GM21367 (cell line): ENCODE data around the gene SPRED1.
A peak's percentile ranks its signal among the peaks of the same experiment; 100 is the strongest.
"Not testable (repeated sequence)": the region's sequence is repeated elsewhere in the genome, so short reads cannot be mapped to it uniquely, and the experiment has no call there.

ENCODE experiments used
- ATAC-seq: cut with Tn5 transposase; IDR thresholded peaks from one replicate; pipeline ENCODE4 v1.9.1; 2021; ENCODE audit not compliant: unreplicated experiment

The SPRED1 gene

GRCh38 chr15:38231436-38231835 is 21.2 kb upstream of the SPRED1 start:
- no peak for ATAC-seq

- not testable (repeated sequence) for ATAC-seq
These were observed 15.6 kb upstream of the SPRED1 start for GRCh38 chr15:38237021-38237420.

DNA sequence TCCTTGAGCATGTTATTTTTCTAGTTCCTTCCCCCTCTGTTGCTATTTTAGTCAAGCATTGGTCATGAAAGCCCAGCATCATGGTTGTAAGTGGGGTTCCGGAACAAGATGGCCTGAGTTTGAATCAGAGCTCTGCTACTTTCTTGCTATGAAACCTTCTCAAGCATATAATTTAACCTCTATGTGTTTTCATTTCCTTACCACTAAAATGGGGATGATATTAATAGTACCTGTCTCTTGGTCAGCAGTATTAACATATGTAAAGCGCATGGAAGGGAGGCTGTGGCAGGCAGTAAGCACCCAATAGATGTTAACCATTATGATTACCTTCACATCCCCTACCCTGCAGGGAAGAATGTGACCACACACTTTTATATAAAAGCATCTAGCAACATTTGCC is 14.3 kb upstream of the SPRED1 start:
- ATAC-seq: peak; percentile 54

DNA sequence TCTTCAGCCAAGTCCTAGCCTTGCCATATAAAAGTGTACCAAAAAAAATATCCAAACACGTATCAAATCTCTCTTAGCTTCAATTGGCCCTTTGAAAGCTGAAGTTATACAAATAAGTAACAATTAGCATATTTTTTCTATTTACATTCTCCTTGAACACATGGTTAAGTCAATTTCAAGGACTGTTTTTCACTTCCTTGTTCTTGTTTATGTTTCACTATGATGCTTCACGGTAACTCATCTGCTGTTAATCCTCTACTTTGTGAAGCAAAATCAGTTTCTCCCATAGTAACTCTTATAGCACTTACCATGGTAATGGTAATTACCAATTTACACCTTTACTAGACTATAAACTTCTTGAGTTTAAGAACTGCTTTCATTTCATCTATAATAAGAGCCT is 10.6 kb upstream of the SPRED1 start:
- peak; percentile 90 for ATAC-seq

DNA sequence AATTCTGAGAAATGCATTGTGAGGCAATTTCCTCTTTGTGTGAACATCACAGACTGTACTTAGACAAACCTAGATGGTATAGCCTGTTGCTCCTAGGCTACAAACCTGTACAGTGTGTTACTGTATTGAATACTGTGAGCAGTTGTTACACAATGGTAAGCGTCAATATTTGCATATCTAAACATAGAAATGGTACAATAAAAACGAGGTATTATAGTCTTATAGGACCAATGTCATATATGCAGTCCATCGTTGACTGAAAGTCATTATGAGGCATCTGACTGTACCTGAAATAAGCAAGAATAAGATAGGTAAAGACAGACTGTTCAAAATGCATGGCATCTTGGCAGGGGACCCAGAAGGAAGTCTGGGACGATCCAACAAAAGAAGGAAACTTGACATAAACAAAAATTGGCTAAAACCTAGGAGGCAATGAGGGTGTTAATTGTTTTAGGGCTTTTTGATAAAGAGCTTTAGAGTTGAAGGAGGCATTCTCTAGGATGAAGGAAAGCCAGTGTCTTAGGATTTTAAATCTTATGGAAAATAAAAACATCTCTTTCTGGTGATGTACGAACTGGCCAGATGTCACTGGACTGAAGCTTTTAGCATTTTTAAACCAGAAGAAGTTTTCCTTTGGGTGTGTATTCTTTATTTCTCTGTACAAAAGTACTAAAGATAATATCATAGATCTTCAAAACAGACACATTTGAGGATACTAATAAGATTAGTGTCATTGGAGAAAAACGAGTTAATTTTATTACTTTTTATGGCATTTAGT is 9.2 kb upstream of the SPRED1 start:
- no peak for ATAC-seq

- ATAC-seq: no peak
These were observed 5.3 kb upstream of the SPRED1 start for GRCh38 chr15:38247336-38247735.

DNA sequence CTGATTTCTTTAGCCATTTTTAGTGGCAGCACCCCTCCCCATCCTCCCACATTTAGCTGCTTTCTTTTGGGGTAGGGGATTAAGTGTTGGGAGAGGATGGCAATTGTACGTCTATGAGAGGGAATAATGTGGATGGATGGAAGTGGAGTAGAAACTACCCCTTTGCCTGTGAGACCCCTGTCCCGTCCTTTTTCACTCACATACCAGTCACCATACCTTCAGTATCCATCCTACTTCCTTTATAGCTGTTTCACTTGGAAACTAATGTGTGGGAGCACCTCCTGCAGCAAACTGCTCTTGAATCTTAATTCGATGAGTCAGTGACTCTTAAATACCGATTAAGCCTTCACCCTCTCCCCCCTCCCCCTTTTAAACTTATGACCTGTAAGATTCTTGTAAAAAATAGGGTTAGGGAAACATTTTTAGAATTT is 730 bp downstream of the SPRED1 start:
- ATAC-seq: no peak

DNA sequence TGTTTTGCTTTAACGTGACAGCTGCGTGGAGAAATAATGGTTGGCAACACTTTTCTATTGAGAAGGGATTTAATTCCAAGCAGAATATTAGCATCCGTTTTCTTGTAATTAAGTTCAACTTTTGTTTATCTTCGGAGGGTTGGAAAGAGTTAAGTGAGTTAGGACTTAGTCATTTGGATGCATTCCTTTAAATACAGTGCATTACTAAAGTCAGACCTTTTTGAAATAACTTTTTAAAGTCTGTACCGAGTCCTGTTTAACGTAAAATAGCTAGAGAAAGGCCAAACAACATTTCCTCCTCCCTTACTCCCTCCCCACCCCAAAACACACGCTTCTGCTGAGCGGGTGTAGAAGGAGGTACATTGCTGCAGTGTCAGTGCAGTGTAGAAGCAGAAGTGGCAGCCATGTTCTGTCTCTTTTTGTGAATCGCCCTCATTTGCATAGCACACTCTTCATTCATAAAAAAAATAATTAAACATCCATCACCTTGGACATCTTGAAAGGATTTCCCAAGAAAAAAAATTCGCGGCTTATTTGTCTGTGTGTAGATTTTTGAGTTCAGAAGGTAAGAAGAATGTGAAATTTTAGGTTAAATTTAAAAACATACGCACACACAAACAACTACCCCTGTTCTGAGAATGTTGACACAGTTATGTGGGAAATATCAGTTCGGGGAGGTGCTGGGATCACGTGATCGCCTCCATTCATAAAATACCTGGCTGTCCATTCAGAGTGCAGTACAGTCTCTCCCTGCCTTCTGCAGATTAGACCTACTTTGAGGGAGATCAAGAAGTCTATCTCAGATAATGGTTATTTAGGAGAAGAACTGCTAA is 1.6 kb downstream of the SPRED1 start:
- ATAC-seq: peak; percentile 68

- no peak for ATAC-seq
These were observed 3.1 kb downstream of the SPRED1 start for GRCh38 chr15:38255690-38256089.

GRCh38 chr15:38257676-38258075 is 5.0 kb downstream of the SPRED1 start:
- ATAC-seq: no peak

DNA sequence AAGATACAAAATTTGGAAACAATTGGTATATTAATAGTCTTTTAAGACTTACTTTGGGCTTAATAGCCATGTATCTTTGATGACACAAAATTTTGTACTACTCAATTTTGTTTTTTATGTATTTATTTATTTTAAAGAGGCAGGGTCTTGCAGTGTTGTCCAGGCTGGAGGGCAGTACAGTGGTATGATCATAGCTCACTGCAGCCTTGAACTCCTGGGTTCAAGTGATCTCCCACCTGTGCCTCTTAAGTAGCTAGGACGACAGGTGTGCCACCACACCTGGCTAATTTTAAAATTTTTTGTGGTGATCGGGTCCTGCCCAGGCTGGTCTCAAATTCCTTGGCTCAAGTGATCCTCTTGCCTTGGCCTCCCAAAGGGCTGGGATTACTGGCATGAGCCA is 6.5 kb downstream of the SPRED1 start:
- no peak for ATAC-seq

DNA sequence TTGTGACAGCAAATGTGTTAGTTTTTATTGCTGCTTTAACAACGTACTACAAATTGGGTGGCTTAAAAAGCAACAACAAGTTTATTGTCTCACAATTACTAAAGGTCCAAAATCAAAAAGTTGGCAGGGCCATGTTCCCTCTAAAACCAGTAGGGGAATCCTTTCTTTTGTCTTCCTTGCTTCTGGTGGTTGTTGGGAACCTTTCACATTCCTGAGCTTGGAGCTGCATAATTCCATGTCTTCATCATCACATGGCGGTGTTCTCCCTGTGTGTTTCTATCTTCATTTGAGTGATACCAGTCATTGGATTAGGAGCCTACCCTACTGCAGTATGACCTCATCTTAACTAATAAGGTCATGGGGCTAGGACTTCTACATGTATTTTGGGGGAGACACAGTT is 7.4 kb downstream of the SPRED1 start:
- no peak for ATAC-seq

DNA sequence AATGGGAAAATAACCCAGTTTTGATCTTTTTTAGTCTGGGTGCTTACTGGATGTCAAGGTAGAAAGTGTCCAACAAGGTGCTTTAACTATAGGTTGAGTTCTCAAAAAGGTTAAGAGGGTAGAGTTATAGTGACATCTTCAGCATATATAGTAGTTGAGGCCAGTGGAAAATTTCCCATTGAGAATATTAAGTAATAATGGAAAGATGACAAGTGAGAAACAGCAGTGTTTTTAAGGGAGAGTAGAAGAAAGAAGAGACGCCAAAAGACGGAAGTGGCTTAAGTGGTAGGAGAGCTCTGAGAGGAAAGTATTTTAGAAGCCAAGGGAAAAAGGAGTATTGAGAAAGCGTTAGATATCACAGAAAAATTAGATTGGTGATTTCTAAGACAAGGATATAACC is 10.6 kb downstream of the SPRED1 start:
- ATAC-seq: no peak

GRCh38 chr15:38263996-38264395 is 11.4 kb downstream of the SPRED1 start:
- ATAC-seq: no peak

DNA sequence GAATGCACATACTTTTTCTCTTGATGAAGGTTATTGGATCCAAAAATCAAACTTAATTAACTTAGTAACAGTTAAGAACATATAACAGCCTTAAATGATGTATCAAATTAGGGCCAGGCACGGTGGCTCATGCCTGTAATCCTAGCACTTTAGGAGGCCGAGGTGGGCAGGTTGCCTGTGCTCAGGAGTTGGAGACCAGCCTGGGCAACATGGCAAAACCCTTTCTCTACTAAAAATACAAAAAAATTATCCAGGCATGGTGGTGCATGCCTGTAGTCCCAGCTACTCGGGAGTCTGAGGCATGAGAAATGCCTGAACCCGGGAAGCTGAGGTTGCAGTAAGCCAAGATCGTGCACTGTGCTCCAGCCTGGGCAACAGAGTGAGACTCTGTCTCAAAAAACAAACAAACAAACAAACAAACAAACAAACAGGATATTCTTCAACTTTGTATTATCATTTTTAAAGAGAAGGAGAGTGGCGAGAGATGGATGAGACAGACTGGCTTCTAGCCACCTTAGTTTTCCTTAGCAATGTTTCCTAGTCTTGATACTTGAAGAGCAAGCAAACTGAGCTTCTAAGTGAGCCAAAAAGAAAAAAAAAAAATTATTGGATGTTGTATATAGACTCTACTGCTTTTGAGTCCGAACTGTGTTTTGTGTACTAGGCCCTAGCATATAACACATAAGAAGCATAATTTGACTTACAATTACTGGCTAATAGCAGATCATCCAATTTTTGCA is 13.8 kb downstream of the SPRED1 start:
- ATAC-seq: no peak

DNA sequence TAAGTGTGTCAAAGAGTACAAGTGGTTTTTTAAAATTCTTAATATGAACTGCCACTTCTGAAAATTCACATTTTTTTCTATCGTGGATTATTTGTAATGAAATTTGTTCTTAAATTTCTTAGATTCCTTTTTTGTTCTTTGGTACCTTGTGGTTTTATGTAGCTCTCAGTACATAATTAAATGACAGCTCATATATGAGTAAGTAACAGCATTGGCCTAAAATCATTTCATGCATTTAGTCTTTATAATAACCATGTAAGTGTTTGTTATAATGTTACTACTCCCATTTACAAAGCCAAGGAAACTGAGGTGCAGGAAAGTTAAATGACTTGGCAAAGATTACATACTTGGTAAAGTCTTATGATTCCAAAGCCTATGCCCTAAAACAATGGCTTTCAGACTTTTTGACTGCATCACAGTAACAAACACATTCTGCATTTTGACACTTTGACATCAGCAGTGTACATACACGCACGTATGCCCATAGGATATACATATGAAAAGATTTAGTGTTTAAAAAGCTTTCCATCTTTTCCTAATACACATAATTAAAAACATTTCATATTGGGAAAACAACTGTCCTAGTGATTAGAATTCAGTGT is 14.9 kb downstream of the SPRED1 start:
- ATAC-seq: no peak

DNA sequence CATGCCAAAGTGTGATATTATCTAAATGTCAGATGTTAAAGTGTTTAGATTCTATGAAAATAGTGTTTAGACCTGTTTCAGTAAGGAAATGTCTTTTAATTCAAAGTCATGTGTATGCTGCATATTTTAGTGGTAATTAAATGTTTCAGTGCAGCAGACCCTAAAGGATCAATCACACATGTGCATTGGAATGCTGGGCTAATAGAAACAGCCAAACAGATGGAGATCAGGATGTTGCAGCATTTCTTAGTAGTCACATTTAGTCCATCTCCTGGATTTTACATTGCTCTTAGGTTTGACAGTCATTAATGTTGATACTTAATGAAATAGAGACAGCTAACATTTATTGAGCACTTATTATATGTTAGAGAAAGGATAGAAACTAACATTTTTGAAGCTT is 18.5 kb downstream of the SPRED1 start:
- no peak for ATAC-seq

- ATAC-seq: no peak
These were observed 19.3 kb downstream of the SPRED1 start for GRCh38 chr15:38271895-38272294.

- not testable (repeated sequence) for ATAC-seq
These were observed 19.8 kb downstream of the SPRED1 start for GRCh38 chr15:38272431-38272830.

GRCh38 chr15:38274135-38274534 is 21.5 kb downstream of the SPRED1 start:
- ATAC-seq: no peak

GRCh38 chr15:38275959-38276358 is 23.3 kb downstream of the SPRED1 start:
- no peak for ATAC-seq
